DMS79 (cell line): ENCODE results near the gene PRSS16.
"Not testable (repeated sequence)": the region's sequence is repeated elsewhere in the genome, so short reads cannot be mapped to it uniquely, and the experiment has no call there.

ENCODE experiments used
- DNase-seq: peaks from one replicate; lab custom pipeline; 2025; lab: John Stamatoyannopoulos, UW

The PRSS16 gene

GRCh38 chr6:27247133-27247836 lies at the start of gene PRSS16:
Gene PRSS16 (plus strand): TSS chr6:27247701. CDS start chr6:27247738, 37 bp downstream.
- DNase-seq, result no peak

- no peak for DNase-seq
These were observed 41.9 kb upstream of the PRSS16 start for GRCh38 chr6:27205375-27206278.

GRCh38 chr6:27206806-27207205 lies 40.7 kb upstream of the PRSS16 start:
- DNase-seq, result no peak

- DNase-seq, result no peak
These were observed 39.5 kb upstream of the PRSS16 start for GRCh38 chr6:27208042-27208441.

GRCh38 chr6:27209196-27209595 lies 38.3 kb upstream of the PRSS16 start:
- no peak for DNase-seq

GRCh38 chr6:27209659-27210269 lies 37.7 kb upstream of the PRSS16 start:
- DNase-seq, result no peak

- DNase-seq, result not testable (repeated sequence)
These were observed 34.4 kb upstream of the PRSS16 start for GRCh38 chr6:27213091-27213517.

- DNase-seq, result no peak
These were observed 33.9 kb upstream of the PRSS16 start for GRCh38 chr6:27213544-27214125.

GRCh38 chr6:27214126-27214601 lies 33.3 kb upstream of the PRSS16 start:
- no peak for DNase-seq

GRCh38 chr6:27216874-27217273 lies 30.6 kb upstream of the PRSS16 start:
- no peak for DNase-seq

- not testable (repeated sequence) for DNase-seq
These were observed 24.5 kb upstream of the PRSS16 start for GRCh38 chr6:27222971-27223370.

- DNase-seq, result no peak
These were observed 22.8 kb upstream of the PRSS16 start for GRCh38 chr6:27224729-27225128.

- DNase-seq, result no peak
These were observed 18.5 kb upstream of the PRSS16 start for GRCh38 chr6:27228963-27229477.

- no peak for DNase-seq
These were observed 16.8 kb upstream of the PRSS16 start for GRCh38 chr6:27230758-27231111.

GRCh38 chr6:27234576-27234975 lies 12.9 kb upstream of the PRSS16 start:
- no peak for DNase-seq

- no peak for DNase-seq
These were observed 10.3 kb upstream of the PRSS16 start for GRCh38 chr6:27237089-27237803.

GRCh38 chr6:27238010-27238983 lies 9.2 kb upstream of the PRSS16 start:
- DNase-seq, result no peak

GRCh38 chr6:27239258-27239657 lies 8.2 kb upstream of the PRSS16 start:
- no peak for DNase-seq

- DNase-seq, result no peak
These were observed 6.1 kb upstream of the PRSS16 start for GRCh38 chr6:27241443-27241842.

- DNase-seq, result no peak
These were observed 4.8 kb upstream of the PRSS16 start for GRCh38 chr6:27242589-27243265.
